ENCODE data around the gene MAGEA2B.
"Not testable (repeated sequence)": the region's sequence is repeated elsewhere in the genome, so short reads cannot be mapped to it uniquely, and the experiment has no call there.

- TF ChIP-seq, protein P1, sequence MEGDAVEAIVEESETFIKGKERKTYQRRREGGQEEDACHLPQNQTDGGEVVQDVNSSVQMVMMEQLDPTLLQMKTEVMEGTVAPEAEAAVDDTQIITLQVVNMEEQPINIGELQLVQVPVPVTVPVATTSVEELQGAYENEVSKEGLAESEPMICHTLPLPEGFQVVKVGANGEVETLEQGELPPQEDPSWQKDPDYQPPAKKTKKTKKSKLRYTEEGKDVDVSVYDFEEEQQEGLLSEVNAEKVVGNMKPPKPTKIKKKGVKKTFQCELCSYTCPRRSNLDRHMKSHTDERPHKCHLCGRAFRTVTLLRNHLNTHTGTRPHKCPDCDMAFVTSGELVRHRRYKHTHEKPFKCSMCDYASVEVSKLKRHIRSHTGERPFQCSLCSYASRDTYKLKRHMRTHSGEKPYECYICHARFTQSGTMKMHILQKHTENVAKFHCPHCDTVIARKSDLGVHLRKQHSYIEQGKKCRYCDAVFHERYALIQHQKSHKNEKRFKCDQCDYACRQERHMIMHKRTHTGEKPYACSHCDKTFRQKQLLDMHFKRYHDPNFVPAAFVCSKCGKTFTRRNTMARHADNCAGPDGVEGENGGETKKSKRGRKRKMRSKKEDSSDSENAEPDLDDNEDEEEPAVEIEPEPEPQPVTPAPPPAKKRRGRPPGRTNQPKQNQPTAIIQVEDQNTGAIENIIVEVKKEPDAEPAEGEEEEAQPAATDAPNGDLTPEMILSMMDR (tag by site-specific recombination; IDR thresholded peaks at IDR 0.05), result not testable (repeated sequence)
- not testable (repeated sequence) for TF ChIP-seq TCF7L2 (IDR thresholded peaks at IDR 0.05; ENCODE audit: borderline replicate concordance, low read depth, low read length); ZNF423 (tag by site-specific recombination; IDR thresholded peaks at IDR 0.05)
These were observed 22.1 kb downstream of the MAGEA2B start for GRCh38 chrX:152736528-152736927.

Measured in HEK293 (cell line).